HG03342 (cell line): ENCODE measurements around the gene STRN.

Source experiments
- ATAC-seq: cut with Tn5 transposase; IDR thresholded peaks from one replicate; pipeline ENCODE4 v1.9.1; 2021; ENCODE audit warnings: mild to moderate bottlenecking, moderate library complexity; ENCODE audit not compliant: unreplicated experiment

STRN gene

DNA sequence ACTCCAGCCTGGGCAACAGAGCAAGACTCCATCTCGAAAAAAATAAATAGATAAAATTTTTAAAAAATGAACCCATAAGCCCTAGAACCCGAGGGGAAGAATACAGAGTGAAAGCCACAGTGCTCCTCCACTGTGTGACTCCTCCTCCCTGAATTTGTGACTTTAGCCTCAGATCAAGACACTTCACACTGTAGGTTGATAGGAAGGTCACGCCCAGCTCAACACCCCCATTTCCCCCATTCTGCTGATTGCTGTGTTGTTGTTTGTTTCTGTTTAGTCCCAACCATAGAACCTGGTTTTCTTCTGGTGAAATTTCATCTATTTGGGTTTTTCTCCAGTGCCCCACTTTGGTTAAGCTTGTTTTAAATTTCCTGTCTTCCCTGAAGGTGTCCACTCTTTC is 167.6 kb downstream of the STRN start:
- no peak for ATAC-seq

GRCh38 chr2:36797324-36798070 is 168.8 kb downstream of the STRN start:
- ATAC-seq, result no peak
